Left lung (tissue), 10 donors: ENCODE data around the gene DOCK11. TPM values are rescaled to one million over a fixed set of nuclear protein-coding genes. Genes with fewer than 3 reads are reported as not detected.
A peak's percentile ranks its signal among the peaks of the same experiment; 100 is the strongest.

Experiments used
- ATAC-seq: fragments of 200-7000 bp; cut with Tn5 transposase; one replicate; pipeline ENCODE4 v1.9.1; 2020; ENCODE audit warnings: moderate library complexity
- DNase-seq, 4 donors: peaks; one replicate each; pipeline ENCODE4 v3.0.0-alpha.2; 2013 to 2020
- H3K27ac ChIP-seq, 2 donors: fragments of 200-600 bp; sonication (generic) in 1 of 2; one replicate each; pipeline versions ENCODE4 v1.5.0 to v1.8.0; 2020 to 2021
- H3K27me3 ChIP-seq, 2 donors: fragments of 200-600 bp; sonication (generic) in 1 of 2; one replicate each; pipeline versions ENCODE4 v1.5.0 to v1.8.0; 2020 to 2021
- H3K36me3 ChIP-seq, 2 donors: fragments of 200-600 bp; sonication (generic) in 1 of 2; one replicate each; pipeline versions ENCODE4 v1.5.0 to v1.8.0; 2020 to 2021
- H3K4me1 ChIP-seq, 2 donors: fragments of 200-600 bp; one replicate each; pipeline ENCODE4 v1.8.0; 2021
- H3K4me3 ChIP-seq, 2 donors: fragments of 200-600 bp; sonication (generic) in 1 of 2; one replicate each; pipeline versions ENCODE4 v1.5.0 to v1.8.0; 2020 to 2021; ENCODE audit warnings: mild to moderate bottlenecking in 1 of 2
- H3K9me3 ChIP-seq, 2 donors: fragments of 200-600 bp; sonication (generic) in 1 of 2; one replicate each; pipeline versions ENCODE4 v1.5.0 to v1.8.0; 2020 to 2021
- CTCF ChIP-seq, 2 donors: fragments of 200-600 bp; sonication (generic) in 1 of 2; IDR thresholded peaks; one replicate each; pipeline versions ENCODE4 v1.5.0 to v1.8.0; 2021; ENCODE audit warnings: antibody characterized with exemption in 2 of 2
- intact Hi-C, 2 donors: fragments of 100-400 bp; cut with DNase I; formaldehyde crosslinking; loops; one replicate each; pipeline versions ENCODE4 v1.11.2 to v1.14.2; 2022
- polyA plus RNA-seq, 6 donors: library from polyadenylated mRNA; unstranded; fragments of 120-200 nt; gene quantifications; one replicate each; pipeline ENCODE4 v1.2.1, GENCODE V29; 2013; ENCODE audit not compliant: insufficient read length in 6 of 6
- total RNA-seq, 2 donors: library from RNA; stranded (reverse); fragmentation: NEBNext Ultra II Directional; extraction: Animal tissue kit (Norgen Biotek cat#: 25700); gene quantifications; one replicate each; pipeline ENCODE4 v1.2.1, GENCODE V29; 2021
- donor health status: DM: no; HTN: yes; CAD: no.
- donor health status: DM: no; HTN: no; CAD: no.

The DOCK11 gene
- total and polyA plus RNA-seq, 8 donors: 13.4 to 36.8 (median 16.9) TPM

DNA sequence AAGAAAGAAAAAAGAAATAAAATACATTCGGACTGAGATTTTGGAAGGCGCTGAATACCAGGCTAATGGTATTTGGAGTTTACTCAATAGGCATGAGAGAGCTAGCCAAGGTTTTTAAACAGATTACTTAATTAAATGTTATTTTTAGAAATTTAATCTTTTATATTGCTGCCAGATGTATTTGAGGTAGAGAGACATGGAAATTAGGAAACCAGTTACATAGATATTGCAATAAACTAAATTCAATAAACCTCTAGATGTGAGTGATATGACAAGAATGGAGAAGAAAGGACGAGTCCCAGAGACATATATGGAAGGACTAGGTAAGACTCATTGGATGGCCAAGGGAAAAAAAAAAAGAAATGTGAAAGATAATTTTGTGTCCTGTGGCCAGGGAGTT is 193.3 kb downstream of the DOCK11 start:
- ATAC-seq (no peak), DNase-seq (no peak)
- H3K36me3 ChIP-seq: no peaks in the 10 kb centered on the region
- no peak overlapping the region for H3K27ac ChIP-seq
- H3K9me3 ChIP-seq: no peaks in the 10 kb centered on the region
- H3K4me3 ChIP-seq: no peak overlapping the region
- no peaks in the 10 kb centered on the region for H3K27me3 ChIP-seq
- TF ChIP-seq CTCF (IDR thresholded peaks at IDR 0.05): no peak
- no peaks in the 10 kb centered on the region for H3K4me1 ChIP-seq
- intact Hi-C loops: no loop called here

- TF ChIP-seq CTCF (IDR thresholded peaks at IDR 0.05): no peak
- H3K36me3 ChIP-seq: no peaks in the 10 kb centered on the region
- H3K27ac ChIP-seq: no peak overlapping the region
- ATAC-seq (no peak), DNase-seq (no peak)
- H3K4me1 ChIP-seq: no peaks in the 10 kb centered on the region
- H3K9me3 ChIP-seq: no peaks in the 10 kb centered on the region
- H3K27me3 ChIP-seq: no peaks in the 10 kb centered on the region
- no peak overlapping the region for H3K4me3 ChIP-seq
- intact Hi-C loops: no loop called here
Observed at GRCh38 chrX:118693843-118694242, 198.2 kb downstream of the DOCK11 start.

DNA sequence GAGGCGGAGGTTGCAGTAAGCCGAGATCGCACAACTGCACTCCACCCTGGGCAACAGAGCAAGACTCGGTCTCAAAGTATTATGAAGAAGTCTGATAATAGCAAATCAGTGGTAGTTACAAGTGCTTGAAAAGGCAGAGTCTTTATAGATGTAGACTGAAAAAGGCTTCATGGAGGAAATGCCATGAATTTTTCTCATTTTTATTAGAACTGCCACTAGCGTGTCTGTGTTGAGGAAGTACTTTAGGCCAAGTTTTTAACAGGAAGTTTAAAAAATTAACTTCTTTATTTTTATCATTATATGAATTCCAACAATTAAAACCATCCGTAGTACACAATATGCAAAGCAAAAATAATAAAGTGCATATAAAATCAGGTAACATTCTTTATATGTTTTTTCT is 199.0 kb downstream of the DOCK11 start:
- Histone ChIP-seq H3K9me3 (no peaks in the 10 kb centered on the region), H3K36me3 (no peaks in the 10 kb centered on the region), H3K27me3 (no peaks in the 10 kb centered on the region), H3K4me1 (no peaks in the 10 kb centered on the region), H3K4me3 (no peak overlapping the region), H3K27ac (no peak overlapping the region)
- intact Hi-C loops: no loop called here
- DNase-seq: no peak
- no peak for ATAC-seq
- no peak for TF ChIP-seq CTCF (IDR thresholded peaks at IDR 0.05)

- Histone ChIP-seq H3K27me3 (no peaks in the 10 kb centered on the region), H3K4me1 (no peaks in the 10 kb centered on the region), H3K4me3 (no peak overlapping the region), H3K9me3 (no peaks in the 10 kb centered on the region), H3K36me3 (no peaks in the 10 kb centered on the region), H3K27ac (peak overlapping the region in 1 of 2 donors; percentile 67)
- ATAC-seq: peak; percentile 47
- DNase-seq: no peak
- TF ChIP-seq CTCF (IDR thresholded peaks at IDR 0.05): no peak
- intact Hi-C loops: no loop called here
Observed at GRCh38 chrX:118698516-118699170, 203.0 kb downstream of the DOCK11 start.

- no peak for TF ChIP-seq CTCF (IDR thresholded peaks at IDR 0.05)
- DNase-seq (no peak), ATAC-seq (no peak)
- no peaks in the 10 kb centered on the region for H3K36me3 ChIP-seq
- no peaks in the 10 kb centered on the region for H3K9me3 ChIP-seq
- H3K4me3 ChIP-seq: no peak overlapping the region
- H3K27ac ChIP-seq: no peak overlapping the region
- intact Hi-C loops: no loop called here
- no peaks in the 10 kb centered on the region for H3K4me1 ChIP-seq
- H3K27me3 ChIP-seq: no peaks in the 10 kb centered on the region
Observed at GRCh38 chrX:118702741-118703140, 207.1 kb downstream of the DOCK11 start.
